B cell (primary cell): ENCODE measurements around the gene ZBED1. TPM values are rescaled to one million over a fixed set of nuclear protein-coding genes. Genes with fewer than 3 reads are reported as not detected.

Experiments used
- ATAC-seq: fragments of 200-7000 bp; cut with Tn5 transposase; one replicate; pipeline ENCODE4 v1.10.0; 2021; ENCODE audit warnings: low read depth, mild to moderate bottlenecking, moderate number of reproducible peaks, moderate library complexity
- CTCF ChIA-PET: fragments of 350-600 bp; sonication (Branson Sonifier 250); formaldehyde crosslinking; loops from one replicate; lab custom pipeline; 2021; ENCODE audit warnings: antibody characterized with exemption, inconsistent platforms; lab: Charles Lee
- POLR2A ChIA-PET: fragments of 350-600 bp; sonication (Branson Sonifier 250); formaldehyde crosslinking; loops from one replicate; lab custom pipeline; 2021; ENCODE audit warnings: antibody characterized with exemption; lab: Charles Lee
- DNase-seq: peaks from one replicate; pipeline ENCODE4 v3.0.0; 2013
- H2AFZ ChIP-seq: 2 replicates; pipeline ENCODE4 v1.6.1; 2012; ENCODE audit warnings: mild to moderate bottlenecking, low read depth, low read length; ENCODE audit not compliant: insufficient read depth, poor library complexity, severe bottlenecking
- H3K27ac ChIP-seq, 2 donors: 1 replicate in 1 of 2; 2 replicates in 1 of 2; pipeline ENCODE4 v1.5.1; 2012 to 2013; ENCODE audit warnings: low read length in 2 of 2, mild to moderate bottlenecking in 2 of 2, moderate library complexity in 1 of 2
- H3K27me3 ChIP-seq, 4 experiments: fragments of 200-600 bp in 1 of 4; sonication (generic) in 1 of 4; replicated peaks in 1 of 4; 1 replicate in 2 of 4; 2 replicates in 2 of 4; pipeline versions ENCODE4 v1.6.1 to v1.7.0; 2013 to 2016; ENCODE audit warnings: low read length in 3 of 4, mild to moderate bottlenecking in 2 of 4, mixed read lengths in 1 of 4, moderate library complexity in 1 of 4; ENCODE audit not compliant: insufficient read depth in 4 of 4, control insufficient read depth in 3 of 4; ENCODE audit errors: control extremely low read depth in 1 of 4
- H3K36me3 ChIP-seq, 2 experiments: replicated peaks in 1 of 2; 1 replicate in 1 of 2; 2 replicates in 1 of 2; pipeline versions ENCODE4 v1.6.1 to v1.7.1; 2013; ENCODE audit warnings: low read length in 1 of 2; ENCODE audit not compliant: insufficient read depth in 2 of 2, control insufficient read depth in 1 of 2; ENCODE audit errors: control extremely low read depth in 1 of 2, extremely low read depth in 1 of 2
- H3K4me1 ChIP-seq, 2 donors: fragments of 200-600 bp in 1 of 2; sonication (generic) in 1 of 2; 1 replicate in 1 of 2; 2 replicates in 1 of 2; pipeline versions ENCODE4 v1.5.1 to v1.6.1; 2013 to 2017; ENCODE audit warnings: low read length in 2 of 2; ENCODE audit not compliant: control insufficient read depth in 2 of 2, insufficient read depth in 2 of 2
- H3K4me2 ChIP-seq: replicated peaks from 2 replicates; pipeline ENCODE3; 2012; ENCODE audit warnings: mild to moderate bottlenecking, low read depth, low read length; ENCODE audit not compliant: poor library complexity, severe bottlenecking
- H3K4me3 ChIP-seq, 5 experiments: fragments of 200-600 bp in 1 of 5; sonication (generic) in 1 of 5; 1 replicate in 3 of 5; 2 replicates in 2 of 5; pipeline versions ENCODE4 v1.5.1 to v1.7.0; 2011 to 2016; ENCODE audit warnings: low read length in 4 of 5, mild to moderate bottlenecking in 4 of 5, low read depth in 2 of 5, control low read depth in 1 of 5, moderate library complexity in 1 of 5; ENCODE audit not compliant: insufficient read depth in 1 of 5; ENCODE audit errors: control extremely low read depth in 1 of 5, extremely low read depth in 1 of 5
- H3K79me2 ChIP-seq: fragments of 200-600 bp; sonication (generic); one replicate; pipeline ENCODE4 v1.6.0; 2016; ENCODE audit warnings: low read length; ENCODE audit not compliant: control insufficient read depth, insufficient read depth
- H3K9ac ChIP-seq: fragments of 200-600 bp; sonication (generic); 2 replicates; pipeline ENCODE4 v1.6.1; 2017; ENCODE audit warnings: mild to moderate bottlenecking, low read length, moderate library complexity
- H3K9me3 ChIP-seq, 3 donors: one replicate each; pipeline versions ENCODE4 v1.6.1 to v1.7.1; 2013; ENCODE audit warnings: low read length in 2 of 3; ENCODE audit not compliant: control insufficient read depth in 2 of 3, insufficient read depth in 1 of 3; ENCODE audit errors: control extremely low read depth in 1 of 3
- H4K20me1 ChIP-seq: 2 replicates; pipeline ENCODE4 v1.6.0; 2012; ENCODE audit warnings: mild to moderate bottlenecking, low read length; ENCODE audit not compliant: insufficient read depth, control insufficient read depth, poor library complexity, severe bottlenecking
- H3K27ac Mint-ChIP-seq: one replicate; pipeline ENCODE4 v1.8.0; 2021; ENCODE audit warnings: mixed read lengths
- H3K27me3 Mint-ChIP-seq: one replicate; pipeline ENCODE4 v1.8.0; 2021; ENCODE audit warnings: mixed read lengths
- H3K4me1 Mint-ChIP-seq: one replicate; pipeline ENCODE4 v1.8.0; 2021; ENCODE audit warnings: mixed read lengths
- H3K4me3 Mint-ChIP-seq: one replicate; pipeline ENCODE4 v1.8.0; 2021; ENCODE audit warnings: mixed read lengths
- H3K9me3 Mint-ChIP-seq: one replicate; pipeline ENCODE4 v1.8.0; 2022; ENCODE audit warnings: mixed read lengths; ENCODE audit not compliant: insufficient read depth
- EZH2 ChIP-seq: IDR thresholded peaks from 2 replicates; pipeline ENCODE4 v1.6.1; 2012; ENCODE audit warnings: borderline replicate concordance, low read depth, mild to moderate bottlenecking, moderate library complexity, low read length; ENCODE audit not compliant: insufficient read depth, poor library complexity, severe bottlenecking
- WGBS: methylation state at CpG from one replicate; pipeline ENCODE4 v1.1.5; 2013; ENCODE audit warnings: missing lambda C conversion rate; ENCODE audit not compliant: insufficient coverage; 5-methylcytosine and 5-hydroxymethylcytosine counted together
- intact Hi-C: fragments of 100-400 bp; cut with micrococcal nuclease; formaldehyde crosslinking; loops from one replicate; pipeline ENCODE4 v1.10.0; 2022
- polyA plus RNA-seq: library from polyadenylated mRNA; depleted of rRNA; stranded (reverse); fragments of >200 nt; gene quantifications from 2 replicates; pipeline ENCODE4 v1.2.3, GENCODE V29; 2012
- total RNA-seq, 2 donors: library from RNA; stranded (reverse); fragments of 120-200 nt in 1 of 2; gene quantifications; 1 replicate in 1 of 2; 2 replicates in 1 of 2; pipeline versions ENCODE4 v1.2.3 to v1.2.4, GENCODE V29; 2013 to 2022
- TF ChIP-seq, protein P1 (sequence below): fragments of 200-600 bp; IDR thresholded peaks from one replicate; pipeline ENCODE4 v1.8.0; 2022; ENCODE audit warnings: antibody characterized with exemption, mild to moderate bottlenecking

Gene ZBED1
- total and polyA plus RNA-seq, 2 donors (not counting 1 experiment from before 2014, with no cell fraction given) = 20.3 to 44.7 TPM

DNA sequence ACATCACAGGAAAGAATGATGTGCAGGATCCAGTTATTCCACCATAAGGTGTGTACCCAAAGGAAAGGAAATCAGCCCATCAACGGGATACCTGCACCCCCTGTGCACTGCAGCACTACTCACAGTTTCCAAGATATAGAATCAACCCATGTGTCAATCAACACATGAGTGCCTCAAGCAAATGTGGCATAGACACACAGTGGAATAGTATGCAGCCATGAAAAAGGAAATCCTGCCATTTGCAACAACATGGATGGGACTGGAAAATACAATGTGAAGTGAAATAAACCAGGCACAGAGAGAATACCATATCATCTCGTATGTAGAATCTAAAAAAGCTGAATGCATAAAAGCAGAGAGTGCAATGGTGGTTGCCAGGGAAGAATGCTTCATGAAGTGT lies 53.3 kb downstream of the ZBED1 start:
- no CpG with 5 or more reads among the region's 2 CpGs for WGBS
- peaks cover 7% of the 10 kb centered on the region for H3K4me1 Mint-ChIP-seq
- Histone ChIP-seq H3K79me2 (peaks cover 48% of the 10 kb centered on the region), H3K27me3 (no peaks in the 10 kb centered on the region), H3K4me3 (no peak overlapping the region), H3K9ac (no peak overlapping the region), H3K9me3 (peaks cover 0 to 12% (median 0%) of the 10 kb centered on the region in 3 donors), H3K4me1 (peaks cover 0 to 13% of the 10 kb centered on the region in 2 donors), H3K27ac (no peak overlapping the region), H2AFZ (no peak overlapping the region), H3K36me3 (peaks cover 0 to 11% of the 10 kb centered on the region in 2 experiments), H4K20me1 (peaks cover 30% of the 10 kb centered on the region), H3K4me2 (no peak overlapping the region)
- no peaks in the 10 kb centered on the region for H3K27me3 Mint-ChIP-seq
- H3K9me3 Mint-ChIP-seq = no peaks in the 10 kb centered on the region
- TF ChIP-seq EZH2 = no peak
- TF ChIP-seq, protein P1, sequence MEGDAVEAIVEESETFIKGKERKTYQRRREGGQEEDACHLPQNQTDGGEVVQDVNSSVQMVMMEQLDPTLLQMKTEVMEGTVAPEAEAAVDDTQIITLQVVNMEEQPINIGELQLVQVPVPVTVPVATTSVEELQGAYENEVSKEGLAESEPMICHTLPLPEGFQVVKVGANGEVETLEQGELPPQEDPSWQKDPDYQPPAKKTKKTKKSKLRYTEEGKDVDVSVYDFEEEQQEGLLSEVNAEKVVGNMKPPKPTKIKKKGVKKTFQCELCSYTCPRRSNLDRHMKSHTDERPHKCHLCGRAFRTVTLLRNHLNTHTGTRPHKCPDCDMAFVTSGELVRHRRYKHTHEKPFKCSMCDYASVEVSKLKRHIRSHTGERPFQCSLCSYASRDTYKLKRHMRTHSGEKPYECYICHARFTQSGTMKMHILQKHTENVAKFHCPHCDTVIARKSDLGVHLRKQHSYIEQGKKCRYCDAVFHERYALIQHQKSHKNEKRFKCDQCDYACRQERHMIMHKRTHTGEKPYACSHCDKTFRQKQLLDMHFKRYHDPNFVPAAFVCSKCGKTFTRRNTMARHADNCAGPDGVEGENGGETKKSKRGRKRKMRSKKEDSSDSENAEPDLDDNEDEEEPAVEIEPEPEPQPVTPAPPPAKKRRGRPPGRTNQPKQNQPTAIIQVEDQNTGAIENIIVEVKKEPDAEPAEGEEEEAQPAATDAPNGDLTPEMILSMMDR = no peak
- no peak for DNase-seq
- POLR2A ChIA-PET = no interaction called here
- ATAC-seq = no peak
- H3K27ac Mint-ChIP-seq = no peak overlapping the region
- intact Hi-C loops = no loop called here
- CTCF ChIA-PET = no interaction called here
- H3K4me3 Mint-ChIP-seq = no peak overlapping the region

- H3K9ac ChIP-seq = no peak overlapping the region
- ATAC-seq (no peak), DNase-seq (no peak)
- H3K27ac ChIP-seq = no peak overlapping the region
- H3K4me1 Mint-ChIP-seq = peaks cover 7% of the 10 kb centered on the region
- H3K27ac Mint-ChIP-seq = no peak overlapping the region
- peaks cover 0 to 12% (median 0%) of the 10 kb centered on the region in 3 donors for H3K9me3 ChIP-seq
- no peak overlapping the region for H2AFZ ChIP-seq
- WGBS = 98% methylated on average over 14 of the region's 14 CpGs
- H3K4me3 ChIP-seq = no peak overlapping the region
- H3K9me3 Mint-ChIP-seq = no peaks in the 10 kb centered on the region
- no peaks in the 10 kb centered on the region for H3K27me3 ChIP-seq
- peaks cover 30% of the 10 kb centered on the region for H4K20me1 ChIP-seq
- ChIA-PET POLR2A (no interaction called here), CTCF (no interaction called here)
- peaks cover 41% of the 10 kb centered on the region for H3K79me2 ChIP-seq
- no peak overlapping the region for H3K4me3 Mint-ChIP-seq
- no peak overlapping the region for H3K4me2 ChIP-seq
- TF ChIP-seq, protein P1 = no peak
- no peak for TF ChIP-seq EZH2
- intact Hi-C loops = no loop called here
- peaks cover 0 to 6% of the 10 kb centered on the region in 2 experiments for H3K36me3 ChIP-seq
- H3K4me1 ChIP-seq = peaks cover 0 to 13% of the 10 kb centered on the region in 2 donors
- H3K27me3 Mint-ChIP-seq = no peaks in the 10 kb centered on the region
Measured at GRCh38 chrX:2446815-2447214, 54.0 kb downstream of the ZBED1 start.
